Right lobe of liver (tissue), 4 donors: ENCODE results near the gene DUSP28.

Source experiments
- CTCF ChIP-seq, 4 donors: fragments of 200-600 bp in 3 of 4; fragments of 450-650 bp in 1 of 4; IDR thresholded peaks; one replicate each; pipeline versions ENCODE4 v1.5.1 to v1.8.0; 2016 to 2022; ENCODE audit warnings: antibody characterized with exemption in 4 of 4, mild to moderate bottlenecking in 2 of 4
- POLR2A ChIP-seq: fragments of 450-650 bp; IDR thresholded peaks from one replicate; pipeline ENCODE4 v1.6.1; 2017; ENCODE audit warnings: antibody characterized with exemption, mild to moderate bottlenecking
- donor health status: DM: no; HTN: no; CAD: no.
- donor health status: DM: no; HTN: no; CAD: no.
- donor health status: DM: no; HTN: yes; CAD: no.

GRCh38 chr2:240563951-240564560 lies 3.9 kb downstream of the DUSP28 start:
- TF ChIP-seq CTCF (IDR thresholded peaks at IDR 0.05), result no peak
- TF ChIP-seq POLR2A, result no peak
